Liver (tissue), 9 donors: ENCODE results near the gene LPCAT1. TPM values are rescaled to one million over a fixed set of nuclear protein-coding genes. Genes with fewer than 3 reads are reported as not detected.

ENCODE experiments used
- DNase-seq: peaks from one replicate; pipeline ENCODE4 v3.0.0-alpha.2; 2017; ENCODE audit warnings: low spot score
- H3K27ac ChIP-seq, 2 donors: one replicate each; pipeline ENCODE4 v1.7.0; 2013; ENCODE audit warnings: inconsistent platforms in 2 of 2, low read length in 2 of 2, control low read depth in 1 of 2, low read depth in 1 of 2, mild to moderate bottlenecking in 1 of 2
- H3K27me3 ChIP-seq, 4 donors: one replicate each; pipeline versions ENCODE4 v1.6.1 to v1.7.0; 2013; ENCODE audit warnings: low read length in 3 of 4, inconsistent platforms in 1 of 4, mild to moderate bottlenecking in 1 of 4, moderate library complexity in 1 of 4; ENCODE audit not compliant: control insufficient read depth in 4 of 4, insufficient read depth in 4 of 4
- H3K36me3 ChIP-seq, 4 donors: one replicate each; pipeline versions ENCODE4 v1.6.1 to v1.7.0; 2013; ENCODE audit warnings: low read length in 3 of 4, mild to moderate bottlenecking in 3 of 4, low read depth in 1 of 4, moderate library complexity in 1 of 4; ENCODE audit not compliant: control insufficient read depth in 4 of 4, insufficient read depth in 3 of 4
- H3K4me1 ChIP-seq, 4 donors: one replicate each; pipeline versions ENCODE4 v1.6.1 to v1.7.0; 2013; ENCODE audit warnings: low read length in 3 of 4, mild to moderate bottlenecking in 3 of 4, moderate library complexity in 1 of 4; ENCODE audit not compliant: control insufficient read depth in 4 of 4, insufficient read depth in 4 of 4
- H3K4me3 ChIP-seq, 3 donors: one replicate each; pipeline versions ENCODE4 v1.6.1 to v1.7.0; 2013; ENCODE audit warnings: low read length in 3 of 3, control low read depth in 1 of 3, low read depth in 1 of 3, mild to moderate bottlenecking in 1 of 3
- H3K9ac ChIP-seq, 2 donors: one replicate each; pipeline ENCODE4 v1.7.0; 2013; ENCODE audit warnings: low read length in 2 of 2, mild to moderate bottlenecking in 2 of 2, moderate library complexity in 2 of 2, control low read depth in 1 of 2, low read depth in 1 of 2
- H3K9me3 ChIP-seq, 4 donors: one replicate each; pipeline versions ENCODE4 v1.6.1 to v1.7.0; 2013; ENCODE audit warnings: low read length in 3 of 4; ENCODE audit not compliant: control insufficient read depth in 4 of 4
- CTCF ChIP-seq: fragments of 150-350 bp; IDR thresholded peaks from 2 replicates; pipeline ENCODE4 v1.5.1; 2017; ENCODE audit warnings: improper control_type of control experiment, low read depth, low read length; ENCODE audit not compliant: missing input control
- FOXA1 ChIP-seq: IDR thresholded peaks from 2 replicates; pipeline ENCODE4 v1.6.1; 2016; ENCODE audit warnings: antibody characterized with exemption
- FOXA2 ChIP-seq: IDR thresholded peaks from 2 replicates; pipeline ENCODE4 v1.6.1; 2016; ENCODE audit warnings: antibody characterized with exemption
- RXRA ChIP-seq, 2 donors: IDR thresholded peaks; 2 replicates each; pipeline ENCODE4 v1.6.1; 2017 to 2018; ENCODE audit warnings: antibody characterized with exemption in 2 of 2, mild to moderate bottlenecking in 1 of 2
- TAF1 ChIP-seq: conservative IDR thresholded peaks from 2 replicates; pipeline ENCODE4 v1.6.1; 2016; ENCODE audit warnings: antibody characterized with exemption, mild to moderate bottlenecking
- YY1 ChIP-seq: IDR thresholded peaks from 2 replicates; pipeline ENCODE4 v1.6.1; 2016; ENCODE audit warnings: antibody characterized with exemption, mild to moderate bottlenecking
- WGBS: extraction: QIAGEN DNeasy Blood & Tissue Kit; methylation state at CpG from one replicate; pipeline ENCODE4 v1.1.7; 2013; 5-methylcytosine and 5-hydroxymethylcytosine counted together
- polyA plus RNA-seq, 2 donors: library from polyadenylated mRNA; stranded (reverse) in 1 of 2; unstranded in 1 of 2; fragments of 200-250 nt in 1 of 2; fragments of >200 nt in 1 of 2; fragmentation: Nextera tagmentation in 1 of 2; extraction: Ambion mirVana in 1 of 2; gene quantifications; one replicate each; pipeline versions ENCODE4 v1.2.1 to v1.2.3, GENCODE V29; 2013 to 2015
- total RNA-seq, 2 donors: library from RNA; depleted of rRNA; stranded (reverse); fragments of >200 nt; gene quantifications; one replicate each; pipeline ENCODE4 v1.2.3, GENCODE V29; 2014
- TF ChIP-seq, protein P1 (sequence below): IDR thresholded peaks from 2 replicates; pipeline ENCODE4 v1.6.1; 2016; ENCODE audit warnings: antibody characterized with exemption
- donor health status: healthy.
- donor health status: healthy.
- donor health status: healthy.
- donor health status: healthy.
- donor health status: healthy.

Gene LPCAT1
- total and polyA plus RNA-seq, 4 donors = 1.5 to 12.8 (median 9.9) TPM

- Histone ChIP-seq H3K4me1 (no peaks in the 10 kb centered on the region), H3K27me3 (no peaks in the 10 kb centered on the region), H3K27ac (no peak overlapping the region), H3K9me3 (no peaks in the 10 kb centered on the region), H3K36me3 (no peaks in the 10 kb centered on the region), H3K4me3 (no peak overlapping the region), H3K9ac (no peak overlapping the region)
- WGBS = 92% methylated on average over 11 of the region's 11 CpGs
- peak; percentile 20 for DNase-seq
- TF ChIP-seq, protein P1, sequence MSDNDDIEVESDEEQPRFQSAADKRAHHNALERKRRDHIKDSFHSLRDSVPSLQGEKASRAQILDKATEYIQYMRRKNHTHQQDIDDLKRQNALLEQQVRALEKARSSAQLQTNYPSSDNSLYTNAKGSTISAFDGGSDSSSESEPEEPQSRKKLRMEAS = no peak
These were observed 23.5 kb upstream of the LPCAT1 start for GRCh38 chr5:1547236-1547635.

- TF ChIP-seq YY1 (no peak), CTCF (no peak)
- H3K36me3 ChIP-seq = no peaks in the 10 kb centered on the region
- no peaks in the 10 kb centered on the region for H3K4me1 ChIP-seq
- no peak for DNase-seq
- H3K4me3 ChIP-seq = no peak overlapping the region
- no peaks in the 10 kb centered on the region for H3K9me3 ChIP-seq
- no peak overlapping the region for H3K27ac ChIP-seq
- WGBS = 88% methylated on average over 18 of the region's 18 CpGs
- H3K9ac ChIP-seq = no peak overlapping the region
- no peaks in the 10 kb centered on the region for H3K27me3 ChIP-seq
These were observed 22.8 kb upstream of the LPCAT1 start for GRCh38 chr5:1546556-1546955.

- H3K27me3 ChIP-seq = no peaks in the 10 kb centered on the region
- no peak for DNase-seq
- no peak overlapping the region for H3K9ac ChIP-seq
- 69% methylated on average over 6 of the region's 6 CpGs for WGBS
- no peaks in the 10 kb centered on the region for H3K36me3 ChIP-seq
- no peaks in the 10 kb centered on the region for H3K4me1 ChIP-seq
- H3K27ac ChIP-seq = no peak overlapping the region
- no peaks in the 10 kb centered on the region for H3K9me3 ChIP-seq
- no peak overlapping the region for H3K4me3 ChIP-seq
- no peak for TF ChIP-seq CTCF
- TF ChIP-seq TAF1 = no peak
- TF ChIP-seq FOXA1 = no peak
- TF ChIP-seq, protein P1 = no peak
- no peak for TF ChIP-seq FOXA2
- TF ChIP-seq RXRA (IDR thresholded peaks at IDR 0.05) = no peak
These were observed 22.1 kb upstream of the LPCAT1 start for GRCh38 chr5:1545805-1546355.
